ENCODE results near the gene TTC38.

TTC38 gene

DNA sequence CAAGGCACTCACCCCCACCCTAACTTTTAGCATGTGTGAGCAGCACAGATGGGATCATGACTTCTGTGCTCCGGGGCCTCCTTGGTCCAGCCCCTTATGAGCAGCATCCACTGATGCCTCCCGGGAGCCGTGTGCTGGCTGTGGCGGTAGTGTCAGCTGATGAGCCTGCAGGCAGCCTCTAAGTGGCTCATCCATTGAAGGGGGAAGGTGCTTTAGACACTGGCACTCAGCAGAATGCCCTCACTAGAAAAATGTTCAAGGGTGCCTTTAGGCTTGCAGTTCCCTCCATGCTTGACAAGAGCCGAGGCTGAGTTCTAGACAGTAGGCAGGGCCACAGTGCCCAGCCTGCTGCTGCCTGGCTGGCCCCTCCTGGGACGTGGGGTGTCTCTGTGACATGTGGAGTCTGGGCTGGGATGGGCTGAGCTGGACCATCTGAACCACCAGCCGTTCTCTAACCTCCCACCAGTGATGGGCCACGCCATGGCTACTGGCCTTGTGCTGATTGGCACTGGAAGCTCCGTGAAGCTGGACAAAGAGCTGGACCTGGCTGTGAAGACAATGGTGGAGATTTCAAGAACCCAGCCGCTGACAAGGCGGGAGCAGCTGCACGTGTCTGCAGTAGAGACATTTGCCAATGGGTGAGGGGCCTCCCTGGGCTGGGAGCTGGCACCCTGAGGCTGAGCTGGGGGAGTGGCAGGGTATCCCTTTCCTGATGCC lies 5.8 kb downstream of the TTC38 start:
- TF ChIP-seq, protein P1, sequence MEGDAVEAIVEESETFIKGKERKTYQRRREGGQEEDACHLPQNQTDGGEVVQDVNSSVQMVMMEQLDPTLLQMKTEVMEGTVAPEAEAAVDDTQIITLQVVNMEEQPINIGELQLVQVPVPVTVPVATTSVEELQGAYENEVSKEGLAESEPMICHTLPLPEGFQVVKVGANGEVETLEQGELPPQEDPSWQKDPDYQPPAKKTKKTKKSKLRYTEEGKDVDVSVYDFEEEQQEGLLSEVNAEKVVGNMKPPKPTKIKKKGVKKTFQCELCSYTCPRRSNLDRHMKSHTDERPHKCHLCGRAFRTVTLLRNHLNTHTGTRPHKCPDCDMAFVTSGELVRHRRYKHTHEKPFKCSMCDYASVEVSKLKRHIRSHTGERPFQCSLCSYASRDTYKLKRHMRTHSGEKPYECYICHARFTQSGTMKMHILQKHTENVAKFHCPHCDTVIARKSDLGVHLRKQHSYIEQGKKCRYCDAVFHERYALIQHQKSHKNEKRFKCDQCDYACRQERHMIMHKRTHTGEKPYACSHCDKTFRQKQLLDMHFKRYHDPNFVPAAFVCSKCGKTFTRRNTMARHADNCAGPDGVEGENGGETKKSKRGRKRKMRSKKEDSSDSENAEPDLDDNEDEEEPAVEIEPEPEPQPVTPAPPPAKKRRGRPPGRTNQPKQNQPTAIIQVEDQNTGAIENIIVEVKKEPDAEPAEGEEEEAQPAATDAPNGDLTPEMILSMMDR (conservative IDR thresholded peaks at IDR 0.05; ENCODE audit: control insufficient read depth, insufficient read depth, low read depth, low read length) = no peak
- no peak overlapping the region for H3K4me3 ChIP-seq (ENCODE audit: control insufficient read depth, low read depth, low read length)
- DNase-seq (ENCODE audit: low read depth) = no peak

DNA sequence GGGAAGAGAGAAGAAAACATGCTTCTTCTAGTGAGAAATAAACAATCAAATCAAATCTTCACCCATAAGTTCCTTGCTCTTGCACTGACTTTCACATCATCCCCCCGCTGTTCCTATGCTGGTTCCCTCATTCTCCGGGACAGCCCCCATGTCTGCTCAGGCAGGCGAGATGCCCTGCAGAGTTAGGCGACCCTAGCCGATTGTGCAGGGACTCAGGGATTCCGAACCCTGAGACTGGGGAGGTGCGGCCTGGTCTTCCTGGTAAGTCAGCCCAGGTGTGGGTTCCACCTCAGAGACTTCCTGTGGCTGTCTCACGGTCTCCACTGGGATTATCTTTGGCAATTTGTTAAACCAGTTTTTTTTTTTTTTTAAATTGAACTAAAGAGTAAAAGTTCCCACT lies 6.6 kb downstream of the TTC38 start:
- no peak overlapping the region for H3K4me3 ChIP-seq (ENCODE audit: control insufficient read depth, low read depth, low read length)
- TF ChIP-seq, protein P1 (conservative IDR thresholded peaks at IDR 0.05; ENCODE audit: control insufficient read depth, insufficient read depth, low read depth, low read length) = no peak
- no peak for DNase-seq (ENCODE audit: low read depth)

DNA sequence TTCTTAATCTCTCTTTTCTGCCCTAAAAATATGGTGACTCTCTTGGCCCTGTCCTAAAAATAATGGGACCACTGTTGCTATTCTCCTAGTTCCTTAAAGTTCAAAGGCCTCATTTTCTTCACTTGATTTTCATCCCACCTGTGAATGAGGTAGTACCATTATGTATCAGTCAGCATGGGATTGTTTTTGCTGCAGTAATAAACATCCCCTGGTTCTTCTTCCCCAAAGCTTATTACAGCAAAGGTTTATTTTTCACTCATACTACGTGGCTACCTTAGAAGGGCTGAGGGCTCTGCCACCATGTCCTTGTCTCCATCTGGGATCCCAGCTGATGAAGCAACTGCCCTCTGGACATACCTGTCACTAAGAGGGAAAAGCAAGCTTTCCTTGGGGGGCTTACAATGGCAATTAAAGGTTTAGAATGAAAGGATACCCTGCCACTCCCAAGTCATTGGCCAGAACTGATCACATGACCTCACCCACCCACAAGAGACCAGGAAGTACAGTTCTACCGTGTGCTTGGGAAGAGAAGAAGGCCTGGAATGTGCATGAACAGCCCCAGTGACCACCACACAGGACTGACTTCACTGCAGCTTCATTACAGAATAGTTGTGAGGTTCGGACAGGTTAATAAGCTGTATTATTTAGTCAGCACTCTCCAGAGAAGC lies 7.8 kb downstream of the TTC38 start:
- no peak overlapping the region for H3K4me3 ChIP-seq (ENCODE audit: control insufficient read depth, low read depth, low read length)
- no peak for DNase-seq (ENCODE audit: low read depth)
- TF ChIP-seq, protein P1 (conservative IDR thresholded peaks at IDR 0.05; ENCODE audit: control insufficient read depth, insufficient read depth, low read depth, low read length) = no peak

DNA sequence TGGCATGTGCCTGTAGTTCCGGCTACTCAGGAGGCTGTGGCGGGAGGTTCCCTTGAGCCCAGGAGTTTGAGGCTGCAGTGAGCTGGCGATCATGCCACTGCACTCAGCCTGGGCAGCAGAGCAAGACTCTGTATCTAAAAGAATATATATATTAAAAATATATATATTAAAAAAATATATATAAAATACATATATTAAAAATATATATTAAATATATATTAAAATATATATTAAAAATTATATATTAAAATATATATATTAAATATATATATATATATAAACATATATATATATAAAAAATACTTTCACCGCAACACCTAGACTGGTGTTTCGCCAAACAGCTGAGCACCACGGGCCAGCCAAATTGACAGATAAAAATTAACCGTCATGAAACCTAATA lies 8.8 kb downstream of the TTC38 start:
- H3K4me3 ChIP-seq (ENCODE audit: control insufficient read depth, low read depth, low read length) = no peak overlapping the region
- TF ChIP-seq, protein P1 (conservative IDR thresholded peaks at IDR 0.05; ENCODE audit: control insufficient read depth, insufficient read depth, low read depth, low read length) = no peak
- no peak for DNase-seq (ENCODE audit: low read depth)

DNA sequence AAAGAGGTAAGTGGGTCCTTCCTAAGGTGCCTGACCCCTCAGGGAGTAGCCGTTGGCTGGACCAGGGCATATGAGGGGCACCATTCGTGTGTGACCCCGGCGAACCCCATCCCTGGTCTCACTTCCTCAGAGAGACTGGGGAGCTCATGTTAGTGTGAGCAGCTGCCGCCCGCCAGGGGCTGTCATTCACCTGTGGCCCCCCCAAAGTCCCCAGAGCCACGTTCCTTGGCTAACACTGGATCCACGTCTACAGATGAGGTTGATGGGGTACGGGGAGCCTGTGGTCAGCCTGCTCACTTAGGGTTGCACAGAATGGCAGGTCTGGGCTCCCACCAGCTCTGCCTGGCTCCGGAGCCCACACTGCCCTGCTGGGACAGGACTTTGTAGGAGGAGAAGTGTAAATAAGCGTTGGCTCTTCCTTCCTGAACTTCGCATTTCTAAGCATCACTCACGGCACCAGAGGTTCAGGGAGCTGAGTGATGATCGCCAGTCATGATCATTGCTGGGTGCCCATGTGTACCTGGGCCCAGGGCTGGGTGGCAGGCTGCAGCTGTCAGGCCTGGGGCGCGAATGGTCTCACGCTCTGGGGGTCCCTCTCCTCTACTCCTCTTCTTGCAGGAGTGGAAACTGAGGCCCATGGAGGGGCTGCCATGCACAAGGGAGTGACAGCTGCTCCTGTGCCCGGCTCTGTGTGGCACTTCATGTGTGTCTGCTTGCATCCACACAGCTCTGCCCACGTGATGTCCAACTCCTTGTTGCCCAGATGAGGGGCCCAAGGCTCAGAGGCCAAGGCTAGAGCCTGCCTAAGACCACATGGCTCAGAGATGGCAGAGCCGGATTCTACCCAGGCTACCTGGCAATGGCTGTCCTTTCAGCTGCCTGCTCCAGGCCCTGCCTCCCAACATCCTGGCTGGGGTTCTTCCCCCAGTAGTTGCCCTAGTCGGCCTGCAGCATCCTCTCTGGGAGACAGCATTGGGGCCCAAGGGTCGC lies 11.1 kb downstream of the TTC38 start:
- no peak for DNase-seq (ENCODE audit: low read depth)
- H3K4me3 ChIP-seq (ENCODE audit: control insufficient read depth, low read depth, low read length) = no peak overlapping the region
- TF ChIP-seq, protein P1 (conservative IDR thresholded peaks at IDR 0.05; ENCODE audit: control insufficient read depth, insufficient read depth, low read depth, low read length) = no peak

DNA sequence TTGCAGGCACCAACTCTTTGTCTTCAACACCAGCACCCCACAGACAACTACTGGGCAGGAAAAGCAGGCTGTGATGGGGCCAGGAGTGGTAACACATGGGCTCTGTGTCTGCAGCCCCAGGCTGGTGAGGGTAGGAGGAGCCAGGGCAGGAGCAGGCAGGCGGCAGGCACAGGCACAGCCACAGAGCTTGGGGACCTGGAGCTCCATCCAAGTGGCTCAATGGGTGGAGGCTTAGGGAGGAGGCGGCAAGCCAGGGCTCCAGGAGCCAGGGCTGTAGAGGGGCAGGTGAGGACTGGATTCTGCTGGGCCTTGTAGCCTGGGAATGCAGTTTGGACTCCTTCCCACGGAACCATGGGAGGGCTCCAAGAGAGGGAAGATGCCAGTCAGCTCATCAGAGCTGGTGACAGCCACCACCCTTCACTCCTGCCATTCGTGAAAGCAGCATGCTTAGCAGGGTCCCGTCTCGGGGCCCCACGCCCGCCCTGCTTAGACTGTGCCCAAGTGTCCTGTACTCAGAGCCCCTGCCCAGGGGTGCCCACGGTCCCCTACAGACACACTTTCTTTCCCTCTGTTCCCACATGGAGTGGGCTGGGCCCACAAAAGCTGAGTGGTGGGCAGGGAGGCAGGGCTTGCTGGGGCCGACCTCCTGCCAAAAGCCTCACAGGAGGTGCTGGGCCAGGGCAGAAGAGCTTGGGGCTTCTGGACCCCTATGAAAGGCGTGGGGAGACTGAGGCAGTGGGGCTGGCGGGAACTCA lies 12.4 kb downstream of the TTC38 start:
- no peak overlapping the region for H3K4me3 ChIP-seq (ENCODE audit: control insufficient read depth, low read depth, low read length)
- no peak for DNase-seq (ENCODE audit: low read depth)
- TF ChIP-seq, protein P1 (conservative IDR thresholded peaks at IDR 0.05; ENCODE audit: control insufficient read depth, insufficient read depth, low read depth, low read length) = no peak
